IPS-15b (cell line): ENCODE results near the gene PRRT1.
A peak's percentile ranks its signal among the peaks of the same experiment; 100 is the strongest.
"Not testable (repeated sequence)": the region's sequence is repeated elsewhere in the genome, so short reads cannot be mapped to it uniquely, and the experiment has no call there.

Source experiments
- H3K27me3 ChIP-seq: one replicate; pipeline ENCODE4 v1.6.1; 2013; ENCODE audit warnings: low read length; ENCODE audit not compliant: control insufficient read depth, insufficient read depth
- H3K36me3 ChIP-seq: one replicate; pipeline ENCODE4 v1.6.1; 2013; ENCODE audit warnings: low read length; ENCODE audit not compliant: control insufficient read depth, insufficient read depth
- H3K4me1 ChIP-seq: one replicate; pipeline ENCODE4 v1.6.1; 2013; ENCODE audit warnings: mild to moderate bottlenecking, low read length; ENCODE audit not compliant: control insufficient read depth, insufficient read depth
- H3K4me3 ChIP-seq: one replicate; pipeline ENCODE4 v1.5.1; 2013; ENCODE audit warnings: low read depth, low read length
- H3K9ac ChIP-seq: one replicate; pipeline ENCODE4 v1.6.1; 2013; ENCODE audit warnings: low read depth, mild to moderate bottlenecking, low read length
- H3K9me3 ChIP-seq: one replicate; pipeline ENCODE4 v1.6.1; 2013; ENCODE audit warnings: mild to moderate bottlenecking, low read length; ENCODE audit not compliant: control insufficient read depth, insufficient read depth

The PRRT1 gene

GRCh38 chr6:32152769-32153563 is 1.2 kb upstream of the PRRT1 start:
- H3K4me3 ChIP-seq: peak overlapping the region; percentile 92

DNA sequence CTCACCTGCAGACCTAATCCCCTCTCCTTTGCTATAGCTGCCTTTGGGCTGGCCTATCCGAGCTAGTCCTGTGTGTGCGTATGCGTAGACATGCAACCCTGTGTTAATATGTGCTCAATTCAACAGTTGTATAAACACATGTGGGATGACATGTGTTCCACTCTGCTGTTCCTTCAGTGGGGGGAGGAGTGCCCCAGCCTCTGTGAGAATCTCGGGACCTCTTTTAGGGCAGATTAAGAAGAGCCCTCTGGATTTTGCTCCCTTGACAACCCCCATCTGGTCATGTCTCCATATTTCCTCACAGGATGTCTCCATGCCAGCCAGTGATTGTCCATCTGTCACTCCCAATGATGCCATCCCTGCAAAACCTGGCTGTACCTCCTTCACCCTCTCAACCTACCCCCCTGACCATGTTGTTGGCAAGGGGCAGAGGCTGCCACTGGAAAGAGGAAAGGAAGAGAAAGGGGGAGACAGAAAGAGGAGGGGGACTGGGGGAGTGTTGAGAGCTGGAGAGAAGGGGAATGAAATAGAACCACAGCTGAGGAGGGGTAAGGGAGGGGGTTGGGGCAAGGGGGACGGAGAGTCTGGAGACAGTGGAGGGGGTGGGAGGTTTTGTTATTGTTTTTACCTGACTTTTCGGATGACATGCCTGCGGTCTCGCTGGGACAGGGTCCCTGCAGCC is 417 bp downstream of the PRRT1 start:
- Histone ChIP-seq H3K27me3 (peaks cover 48% of the 10 kb centered on the region), H3K36me3 (no peaks in the 10 kb centered on the region), H3K9me3 (no peaks in the 10 kb centered on the region), H3K4me3 (peak overlapping the region; percentile 31), H3K4me1 (peaks cover 22% of the 10 kb centered on the region), H3K9ac (no peak overlapping the region)

More at GRCh38 chr6:32152769-32153563, 1.2 kb upstream of the PRRT1 start:
- Histone ChIP-seq H3K27me3 (peaks cover 41% of the 10 kb centered on the region), H3K36me3 (peaks cover 5% of the 10 kb centered on the region), H3K9ac (no peak overlapping the region), H3K9me3 (no peaks in the 10 kb centered on the region), H3K4me1 (peaks cover 16% of the 10 kb centered on the region)

- Histone ChIP-seq H3K4me3 (peak overlapping the region; percentile 58), H3K9ac (no peak overlapping the region), H3K4me1 (peaks cover 24% of the 10 kb centered on the region), H3K9me3 (no peaks in the 10 kb centered on the region), H3K36me3 (no peaks in the 10 kb centered on the region), H3K27me3 (peaks cover 48% of the 10 kb centered on the region)
Measured at GRCh38 chr6:32149932-32150870, 1.5 kb downstream of the PRRT1 start.

DNA sequence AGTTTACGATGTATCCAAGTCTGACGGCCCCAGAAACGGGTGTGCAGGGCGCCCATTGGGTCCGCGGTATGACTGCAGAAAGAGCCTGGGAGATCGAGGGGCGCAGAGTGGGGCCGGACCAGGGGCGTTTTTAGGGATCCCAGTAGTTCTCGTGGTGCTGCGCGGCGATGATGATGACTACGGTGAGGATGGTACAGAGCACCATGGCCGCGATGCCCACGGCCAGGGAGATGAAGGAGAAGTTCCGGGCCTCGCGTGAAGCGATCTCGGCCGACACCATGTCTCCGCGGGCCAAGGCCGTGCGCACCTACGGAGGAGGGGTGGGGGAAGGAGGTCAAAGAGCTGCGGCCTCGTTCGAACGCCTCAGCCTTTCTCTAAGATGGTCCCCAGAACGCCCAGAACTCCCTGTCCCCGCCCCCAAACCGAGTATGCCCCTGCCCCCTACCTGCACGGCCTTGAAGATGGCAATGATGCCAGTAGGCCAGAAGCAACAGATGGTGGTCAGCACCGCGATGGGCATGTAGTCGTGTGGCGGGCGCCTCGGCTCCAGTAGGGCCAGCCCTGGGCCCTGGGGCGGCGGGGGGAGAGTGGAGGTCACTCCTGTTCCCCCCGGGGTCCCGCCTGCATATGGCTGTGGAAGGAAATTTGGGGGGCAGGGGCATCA is 2.5 kb downstream of the PRRT1 start:
- Histone ChIP-seq H3K36me3 (no peaks in the 10 kb centered on the region), H3K9me3 (no peaks in the 10 kb centered on the region), H3K9ac (peak overlapping the region; percentile 9), H3K27me3 (peaks cover 48% of the 10 kb centered on the region), H3K4me1 (peaks cover 21% of the 10 kb centered on the region), H3K4me3 (peak overlapping the region; percentile 73)

DNA sequence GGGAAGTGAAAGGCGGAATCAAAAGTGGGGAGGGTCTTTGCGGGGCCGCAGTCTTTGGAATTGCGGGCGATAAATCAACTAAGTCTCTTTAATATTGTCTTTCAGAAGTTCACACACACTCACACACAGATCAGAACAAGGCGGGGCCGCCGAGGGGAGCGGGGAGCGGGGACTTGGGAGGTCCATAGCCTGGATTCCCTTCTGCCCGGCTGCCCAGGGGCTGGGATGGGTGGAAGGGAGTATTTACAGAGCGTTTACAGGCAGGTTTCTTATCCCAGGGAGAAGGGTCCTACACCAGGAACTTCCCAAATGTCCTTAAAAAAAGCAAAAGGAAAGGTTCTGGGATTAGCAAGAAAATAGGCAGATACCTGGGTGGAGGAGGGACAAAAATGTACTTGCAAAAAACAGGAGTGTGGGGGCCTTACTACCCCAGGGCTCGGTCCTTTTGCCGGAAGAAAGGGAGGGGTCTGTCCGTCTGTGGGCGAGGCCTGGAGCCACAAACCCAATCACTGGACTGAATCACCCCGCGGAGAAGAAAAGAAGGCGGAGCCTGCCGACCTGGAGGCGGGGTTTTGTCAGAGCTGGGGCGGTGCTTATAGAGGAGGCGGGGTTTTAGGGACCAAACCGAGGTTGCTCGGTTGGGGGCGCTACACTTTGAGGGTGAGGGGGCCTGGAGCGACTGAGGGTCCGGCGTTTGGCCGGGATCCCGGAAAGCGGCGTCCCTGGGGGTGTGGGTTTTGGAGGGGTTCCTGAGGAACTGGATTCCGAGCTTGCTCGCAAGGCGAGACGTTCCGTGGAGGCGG is 3.2 kb downstream of the PRRT1 start:
- H3K36me3 ChIP-seq: no peaks in the 10 kb centered on the region
- peak overlapping the region; percentile 9 for H3K9ac ChIP-seq
- no peaks in the 10 kb centered on the region for H3K9me3 ChIP-seq
- H3K4me3 ChIP-seq: peak overlapping the region; percentile 73
- peaks cover 21% of the 10 kb centered on the region for H3K4me1 ChIP-seq
- peaks cover 48% of the 10 kb centered on the region for H3K27me3 ChIP-seq

- H3K36me3 ChIP-seq: no peaks in the 10 kb centered on the region
- H3K9me3 ChIP-seq: no peaks in the 10 kb centered on the region
- H3K9ac ChIP-seq: no peak overlapping the region
- peaks cover 41% of the 10 kb centered on the region for H3K27me3 ChIP-seq
- peak overlapping the region; percentile 73 for H3K4me3 ChIP-seq
- H3K4me1 ChIP-seq: peaks cover 17% of the 10 kb centered on the region
Measured at GRCh38 chr6:32147401-32148132, 4.2 kb downstream of the PRRT1 start.

GRCh38 chr6:32146687-32147086 is 5.1 kb downstream of the PRRT1 start:
- Histone ChIP-seq H3K36me3 (no peaks in the 10 kb centered on the region), H3K27me3 (peaks cover 34% of the 10 kb centered on the region), H3K9me3 (no peaks in the 10 kb centered on the region), H3K4me1 (peaks cover 12% of the 10 kb centered on the region), H3K4me3 (no peak overlapping the region), H3K9ac (no peak overlapping the region)

DNA sequence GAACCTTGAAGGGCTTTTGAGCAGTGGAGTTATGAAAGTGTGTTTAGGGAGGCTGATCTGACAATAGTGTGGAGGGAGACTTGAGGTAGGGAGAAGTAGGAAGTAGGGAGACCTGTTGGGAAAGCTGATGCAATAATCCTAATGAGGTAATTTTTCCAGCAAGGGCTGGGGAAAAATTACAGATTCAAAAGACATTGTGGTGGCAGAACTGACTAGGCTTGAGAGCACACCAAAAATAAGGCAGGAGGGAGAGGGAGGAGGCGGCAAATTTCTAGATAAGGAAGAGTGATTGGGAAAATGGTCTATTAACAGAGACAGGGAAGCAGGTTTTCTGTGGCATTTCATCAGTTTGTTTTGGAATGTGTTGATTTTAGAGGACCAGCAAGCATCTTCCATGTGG is 5.5 kb downstream of the PRRT1 start:
- Histone ChIP-seq H3K9me3 (no peaks in the 10 kb centered on the region), H3K9ac (no peak overlapping the region), H3K36me3 (no peaks in the 10 kb centered on the region), H3K4me1 (peaks cover 12% of the 10 kb centered on the region), H3K27me3 (peaks cover 31% of the 10 kb centered on the region), H3K4me3 (no peak overlapping the region)

DNA sequence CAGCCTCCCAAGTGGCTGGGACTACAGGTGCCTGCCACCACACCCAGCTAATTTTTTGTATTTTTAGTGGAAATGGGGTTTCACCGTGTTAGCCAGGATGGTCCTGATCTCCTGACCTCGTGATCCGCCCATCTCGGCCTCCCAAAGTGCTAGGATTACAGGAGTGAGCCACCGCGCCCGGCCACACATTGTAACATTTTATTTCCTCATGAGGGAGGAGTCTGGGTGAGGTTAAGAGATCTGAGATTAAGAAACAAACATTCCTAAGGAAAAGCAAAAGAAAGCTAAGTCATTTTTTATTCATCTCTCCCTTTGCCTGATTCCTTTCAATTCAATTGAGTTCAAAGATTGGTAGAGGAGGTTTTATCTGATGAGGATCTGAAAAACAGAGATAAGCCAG is 7.5 kb downstream of the PRRT1 start:
- not testable (repeated sequence) for H3K9ac ChIP-seq, H3K36me3 ChIP-seq, H3K9me3 ChIP-seq, H3K4me1 ChIP-seq, H3K4me3 ChIP-seq
- peaks cover 12% of the 10 kb centered on the region for H3K27me3 ChIP-seq

- peaks cover 2% of the 10 kb centered on the region for H3K27me3 ChIP-seq
- H3K36me3 ChIP-seq: no peaks in the 10 kb centered on the region
- no peak overlapping the region for H3K9ac ChIP-seq
- H3K4me3 ChIP-seq: no peak overlapping the region
- H3K4me1 ChIP-seq: no peaks in the 10 kb centered on the region
- H3K9me3 ChIP-seq: no peaks in the 10 kb centered on the region
Measured at GRCh38 chr6:32140420-32141046, 11.2 kb downstream of the PRRT1 start.
